ENCODE results near the gene ENAH. TPM values are rescaled to one million over a fixed set of nuclear protein-coding genes. Genes with fewer than 3 reads are reported as not detected.

The ENAH gene
- total RNA-seq, 1 experiment from 2014 or later, result 285 TPM

GRCh38 chr1:225462429-225462713, 190.6 kb downstream of the ENAH start:
- Histone ChIP-seq H2BK5ac (ENCODE audit: insufficient read length, low read length) (no peak overlapping the region), H4K91ac (ENCODE audit: insufficient read length, low read depth, low read length) (no peak overlapping the region), H3K79me1 (ENCODE audit: insufficient read depth, low read depth, low read length, poor library complexity, severe bottlenecking) (no peaks in the 10 kb centered on the region), H3K27ac (ENCODE audit: insufficient read length, low read depth, low read length) (no peak overlapping the region), H3K23me2 (ENCODE audit: insufficient read length, low read depth, low read length, poor library complexity, severe bottlenecking) (peaks cover 3% of the 10 kb centered on the region), H3K9ac (ENCODE audit: extremely low read depth, insufficient read length, low read length) (no peak overlapping the region), H2BK20ac (ENCODE audit: low read depth, low read length, poor library complexity, severe bottlenecking) (no peak overlapping the region), H3K14ac (ENCODE audit: insufficient read depth, low read length) (no peak overlapping the region), H2BK120ac (ENCODE audit: low read depth, low read length, poor library complexity, severe bottlenecking) (no peak overlapping the region), H4K20me1 (ENCODE audit: control insufficient read depth, insufficient read depth, insufficient read length) (no peaks in the 10 kb centered on the region), H3K9me3 (ENCODE audit: control insufficient read depth, low read depth, low read length) (no peaks in the 10 kb centered on the region), H3K27me3 (ENCODE audit: insufficient read depth, low read length) (no peaks in the 10 kb centered on the region), H2BK12ac (ENCODE audit: insufficient read length, low read depth, low read length) (no peak overlapping the region), H3T11ph (ENCODE audit: low read length) (no peak overlapping the region), H3K18ac (ENCODE audit: insufficient read length, low read depth, low read length) (no peak overlapping the region), H3K23ac (ENCODE audit: insufficient read length, low read depth, low read length) (no peak overlapping the region), H2BK15ac (ENCODE audit: low read depth, low read length) (no peak overlapping the region), H2AK5ac (ENCODE audit: insufficient read length, low read length) (no peak overlapping the region), H3K79me2 (ENCODE audit: insufficient read depth, low read length) (no peaks in the 10 kb centered on the region), H3K4me2 (ENCODE audit: insufficient read depth, insufficient read length, low read length) (no peak overlapping the region), H3K4ac (ENCODE audit: low read depth, low read length) (no peak overlapping the region), H4K5ac (ENCODE audit: insufficient read length, low read depth, low read length) (no peak overlapping the region), H3K4me1 (ENCODE audit: insufficient read depth, low read length) (peaks cover 14% of the 10 kb centered on the region; the same call in 1 of the 2 replicates), H4K8ac (replicated peaks; ENCODE audit: insufficient read length, low read depth, low read length) (no peak overlapping the region), H2AFZ (ENCODE audit: low read length) (no peak overlapping the region), H3K56ac (ENCODE audit: insufficient read length, low read depth, low read length) (no peak overlapping the region)
- H3K36me3 Mint-ChIP-seq (ENCODE audit: insufficient read depth in 1 of 3, low read depth in 3 of 3), result no peaks in the 10 kb centered on the region
- peaks cover 36 to 48% of the 10 kb centered on the region in 2 experiments for H3K4me1 Mint-ChIP-seq
- no peaks in the 10 kb centered on the region for H3K9me3 Mint-ChIP-seq
- WGBS (ENCODE audit: extremely low coverage, insufficient read length, low lambda C conversion rate), result no CpG with 5 or more reads among the region's 5 CpGs
- H3K27me3 Mint-ChIP-seq (ENCODE audit: low read depth), result peaks cover 3% of the 10 kb centered on the region
- DNase-seq, result no peak
- no peak for TF ChIP-seq CTCF (conservative IDR thresholded peaks at IDR 0.05)
- 0 out of 7 replicates have a peak overlapping the region, but pooled peaks of 2 of the 3 experiments have one; percentile 57 to 69 for H3K27ac Mint-ChIP-seq
- H3K4me3 Mint-ChIP-seq, result no peak overlapping the region
